GM23338 (cell line): Measurements from ENCODE around the gene NID2.

Experiments used
- EZH2 ChIP-seq: fragments of 200-600 bp; sonication (generic); IDR thresholded peaks from one replicate; pipeline ENCODE4 v1.8.0; 2017; ENCODE audit warnings: antibody characterized with exemption, mild to moderate bottlenecking, low read depth; ENCODE audit not compliant: unreplicated experiment
- TF ChIP-seq, protein P1 (sequence below), 2 experiments: fragments of 200-600 bp in 1 of 2; sonication (generic) in 1 of 2; conservative IDR thresholded peaks; 2 replicates each; pipeline versions ENCODE4 v1.5.1 to v1.6.1; 2016 to 2017; ENCODE audit warnings: antibody characterized with exemption in 2 of 2, low read depth in 2 of 2, mild to moderate bottlenecking in 2 of 2, moderate library complexity in 1 of 2

DNA sequence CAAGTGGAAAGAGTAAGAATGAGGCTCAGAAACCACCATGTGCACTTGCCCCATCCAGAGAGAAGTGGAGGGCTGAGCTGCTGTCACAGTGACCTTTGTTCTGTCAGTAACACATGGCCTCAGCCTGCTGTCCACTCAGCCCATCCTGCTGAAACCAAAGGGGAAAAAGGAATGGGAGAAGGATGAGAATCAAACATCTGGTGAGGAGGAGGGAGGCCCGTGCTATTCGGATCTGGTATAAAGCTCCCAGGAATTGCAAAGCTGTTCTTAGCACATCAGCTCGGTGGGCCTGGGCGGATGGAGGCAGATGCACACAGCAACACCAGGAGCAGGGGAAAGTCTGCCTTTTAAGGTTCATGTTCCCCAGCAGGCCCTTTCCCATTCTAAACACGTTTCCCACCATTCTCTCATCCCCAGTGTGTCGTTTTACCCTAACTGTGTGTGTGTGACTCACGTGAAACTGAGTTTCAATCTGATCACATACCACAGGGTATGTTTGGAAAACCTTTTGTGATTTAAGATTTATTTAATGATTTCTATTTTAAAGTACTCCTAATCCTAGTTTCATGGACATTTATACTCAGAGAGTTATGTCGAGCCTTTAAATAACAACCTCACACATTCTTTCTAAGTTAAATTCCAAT lies 42.7 kb downstream of the NID2 start:
- TF ChIP-seq, protein P1, sequence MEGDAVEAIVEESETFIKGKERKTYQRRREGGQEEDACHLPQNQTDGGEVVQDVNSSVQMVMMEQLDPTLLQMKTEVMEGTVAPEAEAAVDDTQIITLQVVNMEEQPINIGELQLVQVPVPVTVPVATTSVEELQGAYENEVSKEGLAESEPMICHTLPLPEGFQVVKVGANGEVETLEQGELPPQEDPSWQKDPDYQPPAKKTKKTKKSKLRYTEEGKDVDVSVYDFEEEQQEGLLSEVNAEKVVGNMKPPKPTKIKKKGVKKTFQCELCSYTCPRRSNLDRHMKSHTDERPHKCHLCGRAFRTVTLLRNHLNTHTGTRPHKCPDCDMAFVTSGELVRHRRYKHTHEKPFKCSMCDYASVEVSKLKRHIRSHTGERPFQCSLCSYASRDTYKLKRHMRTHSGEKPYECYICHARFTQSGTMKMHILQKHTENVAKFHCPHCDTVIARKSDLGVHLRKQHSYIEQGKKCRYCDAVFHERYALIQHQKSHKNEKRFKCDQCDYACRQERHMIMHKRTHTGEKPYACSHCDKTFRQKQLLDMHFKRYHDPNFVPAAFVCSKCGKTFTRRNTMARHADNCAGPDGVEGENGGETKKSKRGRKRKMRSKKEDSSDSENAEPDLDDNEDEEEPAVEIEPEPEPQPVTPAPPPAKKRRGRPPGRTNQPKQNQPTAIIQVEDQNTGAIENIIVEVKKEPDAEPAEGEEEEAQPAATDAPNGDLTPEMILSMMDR (conservative IDR thresholded peaks at IDR 0.05; ENCODE audit: low read depth in 2 of 2) = no peak
- TF ChIP-seq EZH2 = no peak
